H9 (cell line): ENCODE results near the gene WDR91. TPM values are rescaled to one million over a fixed set of nuclear protein-coding genes. Genes with fewer than 3 reads are reported as not detected.

Experiments used
- DNase-seq: peaks from one replicate; pipeline ENCODE4 v3.0.0-alpha.2; 2017
- H2AFZ ChIP-seq: one replicate; pipeline ENCODE4 v1.6.1; 2013; ENCODE audit warnings: mild to moderate bottlenecking, low read length, control low read depth, moderate library complexity
- H2AK5ac ChIP-seq: 2 replicates; pipeline ENCODE4 v1.6.1; 2013; ENCODE audit warnings: low read length, control low read depth, mixed read lengths; ENCODE audit not compliant: insufficient read length
- H2BK120ac ChIP-seq: one replicate; pipeline ENCODE4 v1.6.1; 2013; ENCODE audit warnings: low read depth, mild to moderate bottlenecking, low read length, control low read depth, inconsistent platforms; ENCODE audit not compliant: poor library complexity, severe bottlenecking
- H2BK12ac ChIP-seq: 2 replicates; pipeline ENCODE4 v1.6.1; 2013; ENCODE audit warnings: low read length, control low read depth, mixed read lengths, low read depth; ENCODE audit not compliant: insufficient read length
- H2BK15ac ChIP-seq: 2 replicates; pipeline ENCODE4 v1.6.1; 2013; ENCODE audit warnings: low read depth, low read length, control low read depth
- H2BK20ac ChIP-seq: one replicate; pipeline ENCODE4 v1.6.1; 2013; ENCODE audit warnings: low read depth, mild to moderate bottlenecking, low read length, control low read depth, inconsistent platforms; ENCODE audit not compliant: poor library complexity, severe bottlenecking
- H2BK5ac ChIP-seq: 2 replicates; pipeline ENCODE4 v1.6.1; 2013; ENCODE audit warnings: low read length, control low read depth, mixed read lengths; ENCODE audit not compliant: insufficient read length
- H3K14ac ChIP-seq: 2 replicates; pipeline ENCODE4 v1.6.1; 2013; ENCODE audit warnings: low read length, control low read depth; ENCODE audit not compliant: insufficient read depth
- H3K18ac ChIP-seq: 2 replicates; pipeline ENCODE4 v1.6.1; 2013; ENCODE audit warnings: low read depth, mild to moderate bottlenecking, mixed read lengths, low read length, control low read depth; ENCODE audit not compliant: insufficient read length
- H3K23ac ChIP-seq: 2 replicates; pipeline ENCODE4 v1.6.1; 2013; ENCODE audit warnings: low read length, control low read depth, mixed read lengths, low read depth; ENCODE audit not compliant: insufficient read length
- H3K23me2 ChIP-seq: 2 replicates; pipeline ENCODE4 v1.6.1; 2013; ENCODE audit warnings: low read depth, mild to moderate bottlenecking, mixed read lengths, low read length, control low read depth; ENCODE audit not compliant: insufficient read length, poor library complexity, severe bottlenecking
- H3K27ac ChIP-seq: 2 replicates; pipeline ENCODE4 v1.5.1; 2013; ENCODE audit warnings: low read length, control low read depth, mixed read lengths, low read depth; ENCODE audit not compliant: insufficient read length
- H3K27me3 ChIP-seq: 2 replicates; pipeline ENCODE4 v1.6.1; 2013; ENCODE audit warnings: low read length, control low read depth, inconsistent platforms; ENCODE audit not compliant: insufficient read depth
- H3K4ac ChIP-seq: 2 replicates; pipeline ENCODE4 v1.6.1; 2013; ENCODE audit warnings: low read depth, mild to moderate bottlenecking, control low read depth, inconsistent platforms, low read length, moderate library complexity
- H3K4me1 ChIP-seq: 2 replicates; pipeline ENCODE4 v1.6.1; 2013; ENCODE audit warnings: low read length, control low read depth, inconsistent platforms; ENCODE audit not compliant: insufficient read depth
- H3K4me2 ChIP-seq: 2 replicates; pipeline ENCODE4 v1.6.1; 2013; ENCODE audit warnings: low read length, control low read depth, mixed read lengths; ENCODE audit not compliant: insufficient read length, insufficient read depth
- H3K56ac ChIP-seq: 2 replicates; pipeline ENCODE4 v1.6.1; 2013; ENCODE audit warnings: low read depth, mild to moderate bottlenecking, mixed read lengths, low read length, control low read depth; ENCODE audit not compliant: insufficient read length
- H3K79me1 ChIP-seq: 2 replicates; pipeline ENCODE4 v1.6.1; 2013; ENCODE audit warnings: low read depth, mild to moderate bottlenecking, moderate library complexity, low read length, control low read depth, inconsistent platforms; ENCODE audit not compliant: insufficient read depth, poor library complexity, severe bottlenecking
- H3K79me2 ChIP-seq: 2 replicates; pipeline ENCODE4 v1.6.1; 2013; ENCODE audit warnings: low read length, control low read depth, inconsistent platforms; ENCODE audit not compliant: insufficient read depth
- H3K9ac ChIP-seq: 2 replicates; pipeline ENCODE4 v1.6.1; 2013; ENCODE audit warnings: low read length, control low read depth, mixed read lengths; ENCODE audit not compliant: insufficient read length; ENCODE audit errors: extremely low read depth
- H3K9me3 ChIP-seq: one replicate; pipeline ENCODE4 v1.6.1; 2013; ENCODE audit warnings: low read depth, low read length, inconsistent platforms; ENCODE audit not compliant: control insufficient read depth
- H3T11ph ChIP-seq: one replicate; pipeline ENCODE4 v1.6.1; 2013; ENCODE audit warnings: mild to moderate bottlenecking, low read length, control low read depth, inconsistent platforms
- H4K20me1 ChIP-seq: one replicate; pipeline ENCODE4 v1.6.1; 2013; ENCODE audit not compliant: control insufficient read depth, insufficient read length, insufficient read depth
- H4K5ac ChIP-seq: 2 replicates; pipeline ENCODE4 v1.6.1; 2013; ENCODE audit warnings: low read depth, mild to moderate bottlenecking, mixed read lengths, low read length, control low read depth; ENCODE audit not compliant: insufficient read length
- H4K8ac ChIP-seq: replicated peaks from 2 replicates; pipeline ENCODE4 v1.6.1; 2013; ENCODE audit warnings: low read length, control low read depth, mixed read lengths, low read depth; ENCODE audit not compliant: insufficient read length
- H4K91ac ChIP-seq: 2 replicates; pipeline ENCODE4 v1.6.1; 2013; ENCODE audit warnings: low read depth, mild to moderate bottlenecking, moderate library complexity, mixed read lengths, low read length, control low read depth; ENCODE audit not compliant: insufficient read length
- H3K27ac Mint-ChIP-seq, 3 experiments: 2 replicates in 2 of 3; 3 replicates in 1 of 3; pipeline ENCODE4 v1.8.0; 2020 to 2021; ENCODE audit warnings: mixed read lengths in 3 of 3, mild to moderate bottlenecking in 1 of 3, moderate library complexity in 1 of 3
- H3K27me3 Mint-ChIP-seq: 2 replicates; pipeline ENCODE4 v1.8.0; 2021; ENCODE audit warnings: low read depth, mild to moderate bottlenecking, moderate library complexity, mixed read lengths
- H3K36me3 Mint-ChIP-seq, 3 experiments: 2 replicates in 2 of 3; 3 replicates in 1 of 3; pipeline ENCODE4 v1.8.0; 2020 to 2021; ENCODE audit warnings: low read depth in 3 of 3, mixed read lengths in 3 of 3; ENCODE audit not compliant: insufficient read depth in 1 of 3
- H3K4me1 Mint-ChIP-seq, 2 experiments: 2 replicates each; pipeline ENCODE4 v1.8.0; 2020; ENCODE audit warnings: mixed read lengths in 2 of 2
- H3K4me3 Mint-ChIP-seq, 2 experiments: 2 replicates in 1 of 2; 3 replicates in 1 of 2; pipeline ENCODE4 v1.8.0; 2020 to 2021; ENCODE audit warnings: mild to moderate bottlenecking in 2 of 2, mixed read lengths in 2 of 2, moderate library complexity in 1 of 2
- H3K9me3 Mint-ChIP-seq, 2 experiments: 2 replicates in 1 of 2; 3 replicates in 1 of 2; pipeline ENCODE4 v1.8.0; 2020; ENCODE audit warnings: mild to moderate bottlenecking in 2 of 2, mixed read lengths in 2 of 2, moderate library complexity in 1 of 2
- CTCF ChIP-seq: fragments of 200-600 bp; sonication (generic); conservative IDR thresholded peaks from 3 replicates; pipeline ENCODE4 v1.8.0; 2021; ENCODE audit warnings: antibody characterized with exemption, mild to moderate bottlenecking
- WGBS: extraction: QIAGEN DNeasy Blood & Tissue Kit; methylation state at CpG from one replicate; pipeline ENCODE4 v1.1.7; 2013; ENCODE audit warnings: missing lambda C conversion rate, low lambda C conversion rate, mixed read lengths; ENCODE audit not compliant: insufficient read length; ENCODE audit errors: extremely low coverage; 5-methylcytosine and 5-hydroxymethylcytosine counted together
- total RNA-seq: library from RNA; stranded (reverse); gene quantifications from 2 replicates; pipeline ENCODE4 v1.2.1, GENCODE V29; 2021

WDR91 gene
- total RNA-seq, 1 experiment from 2014 or later = 9.4 TPM

GRCh38 chr7:135233570-135233969 lies 22.2 kb upstream of the WDR91 start, which contains the start of gene STRA8:
Gene STRA8 (plus strand): TSS chr7:135233838. CDS start chr7:135240525, 6,687 bp downstream.
- Mint-ChIP-seq H3K4me1 (no peaks in the 10 kb centered on the region), H3K4me3 (no peak within 1 kb of the TSS), H3K9me3 (no peaks in the 10 kb centered on the region), H3K36me3 (no peaks in the 10 kb centered on the region), H3K27ac (no peak within 1 kb of the TSS), H3K27me3 (no peaks in the 10 kb centered on the region)
- H2AK5ac ChIP-seq = no peak within 1 kb of the TSS
- H3K79me1 ChIP-seq = no peaks in the 10 kb centered on the region
- H2AFZ ChIP-seq = no peak within 1 kb of the TSS
- H3K18ac ChIP-seq = no peak within 1 kb of the TSS
- H3K23me2 ChIP-seq = no peaks in the 10 kb centered on the region
- no peak within 1 kb of the TSS for H2BK12ac ChIP-seq
- no peak within 1 kb of the TSS for H2BK15ac ChIP-seq
- TF ChIP-seq CTCF = no peak
- H3K56ac ChIP-seq = no peak within 1 kb of the TSS
- H3T11ph ChIP-seq = no peak within 1 kb of the TSS
- no peak within 1 kb of the TSS for H4K5ac ChIP-seq
- H3K4me2 ChIP-seq = no peak within 1 kb of the TSS
- H2BK20ac ChIP-seq = no peak within 1 kb of the TSS
- no peak within 1 kb of the TSS for H3K4ac ChIP-seq
- no peak within 1 kb of the TSS for H3K9ac ChIP-seq
- H3K23ac ChIP-seq = no peak within 1 kb of the TSS
- WGBS = no CpG with 5 or more reads among the region's 28 CpGs
- no peak within 1 kb of the TSS for H3K27ac ChIP-seq
- no peak within 1 kb of the TSS for H2BK5ac ChIP-seq
- H3K27me3 ChIP-seq = no peaks in the 10 kb centered on the region
- H4K91ac ChIP-seq = no peak within 1 kb of the TSS
- no peak within 1 kb of the TSS for H3K14ac ChIP-seq
- no peaks in the 10 kb centered on the region for H3K4me1 ChIP-seq
- DNase-seq = no peak
- H3K79me2 ChIP-seq = no peaks in the 10 kb centered on the region
- no peaks in the 10 kb centered on the region for H4K20me1 ChIP-seq
- no peaks in the 10 kb centered on the region for H3K9me3 ChIP-seq
- H4K8ac ChIP-seq = no peak within 1 kb of the TSS
- H2BK120ac ChIP-seq = no peak within 1 kb of the TSS
